Measurements from ENCODE around the gene PACS2.
A peak's percentile ranks its signal among the peaks of the same experiment; 100 is the strongest.
"Not testable (repeated sequence)": the region's sequence is repeated elsewhere in the genome, so short reads cannot be mapped to it uniquely, and the experiment has no call there.

PACS2 gene

DNA sequence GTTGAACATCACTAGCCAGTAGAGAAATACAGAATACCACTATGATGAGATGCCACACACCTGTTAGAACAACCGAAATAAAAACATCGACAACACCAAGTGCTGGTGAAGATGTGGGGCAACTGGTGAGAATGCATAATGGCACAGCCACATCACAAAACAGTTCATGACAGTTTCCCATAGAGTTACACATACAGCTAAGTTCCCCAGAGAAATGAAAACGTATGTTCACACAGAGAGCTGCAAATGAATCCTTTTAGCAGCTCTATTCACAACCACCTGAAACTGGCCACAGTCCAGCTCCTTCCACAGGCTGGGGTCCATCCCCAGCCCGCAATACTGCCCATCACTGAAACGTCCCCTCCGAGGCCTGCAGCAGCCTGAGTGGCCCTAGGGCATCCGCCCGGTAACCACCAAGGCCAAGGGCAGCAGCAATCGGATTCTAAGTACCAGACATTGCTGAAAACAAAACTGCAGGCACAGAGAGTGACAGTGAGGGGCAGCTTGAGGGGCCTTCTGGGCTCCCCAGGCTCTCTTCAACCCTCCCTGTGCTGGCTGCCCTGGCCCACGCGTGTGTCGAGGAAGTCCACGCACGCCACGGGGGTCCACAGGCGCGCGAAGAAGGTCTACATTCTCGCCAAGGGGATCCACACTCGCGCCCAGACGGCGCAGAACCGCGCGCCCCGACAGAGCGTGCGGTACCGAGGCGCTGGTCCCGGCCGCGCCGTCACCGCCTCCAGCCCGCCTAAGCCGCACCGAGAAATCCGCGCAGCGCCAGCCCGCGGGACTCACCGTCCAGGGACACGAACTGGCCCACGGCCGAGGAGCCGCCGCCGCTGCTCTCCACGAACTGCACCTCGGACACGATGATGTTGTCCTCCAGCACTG, 14.7 kb upstream of the PACS2 start:
- Histone ChIP-seq H3K36me3 (replicated peaks) (no peaks in the 10 kb centered on the region), H3K9me3 (no peaks in the 10 kb centered on the region), H3K27me3 (ENCODE audit: low read depth) (no peaks in the 10 kb centered on the region), H3K4me3 (peak overlapping the region; percentile 72), H3K4me1 (peaks cover 6% of the 10 kb centered on the region)
- in situ Hi-C loops (cut with MboI; ENCODE audit: low sequenced_read_pairs), result no loop called here
- peak; percentile 13 to 32 for DNase-seq (ENCODE audit: low spot score in 2 of 2)

DNA sequence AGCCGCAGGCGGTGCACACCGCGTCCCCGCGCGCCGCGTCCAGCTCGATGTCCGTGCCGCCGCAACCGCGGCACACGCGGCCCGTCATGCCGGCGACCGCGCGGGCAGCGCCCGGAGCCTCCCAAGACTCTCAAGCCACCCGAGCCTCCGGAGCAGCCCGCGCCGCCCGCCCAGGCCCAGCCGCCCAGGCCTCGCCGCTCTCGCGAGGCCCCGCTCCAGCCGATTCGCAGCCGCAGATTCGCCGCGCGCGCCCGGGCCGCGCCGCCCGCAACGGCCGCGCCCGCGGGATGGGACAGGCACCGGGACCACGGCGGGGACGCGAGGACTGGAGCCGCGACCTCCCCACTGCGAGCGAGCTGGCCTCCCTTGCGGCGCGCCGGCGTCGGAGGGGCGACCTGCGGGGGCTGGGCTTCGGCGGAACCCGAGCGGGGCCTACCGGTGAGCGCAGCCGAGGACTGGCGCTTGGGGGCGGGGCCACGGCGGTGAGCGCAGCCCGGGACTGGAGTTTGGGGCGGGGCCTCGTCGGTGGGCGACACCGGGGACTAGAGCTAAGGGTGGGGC, 13.9 kb upstream of the PACS2 start, which contains the start of gene BRF1:
TSS of gene BRF1 (minus strand) at position 460 of the 561 bp plus-strand sequence. CDS start at position 88, 372 bp downstream.
- Histone ChIP-seq H3K9me3 (no peaks in the 10 kb centered on the region), H3K4me3 (peak within 1 kb of the TSS; percentile 72), H3K4me1 (peaks cover 6% of the 10 kb centered on the region), H3K27me3 (ENCODE audit: low read depth) (no peaks in the 10 kb centered on the region), H3K36me3 (replicated peaks) (no peaks in the 10 kb centered on the region)
- in situ Hi-C loops (cut with MboI; ENCODE audit: low sequenced_read_pairs), result no loop called here
- DNase-seq (ENCODE audit: low spot score in 2 of 2), result peak; percentile 89 to 98

GRCh38 chr14:105301103-105301914, 13.2 kb upstream of the PACS2 start:
- H3K27me3 ChIP-seq (ENCODE audit: low read depth), result no peaks in the 10 kb centered on the region
- H3K36me3 ChIP-seq (replicated peaks), result no peaks in the 10 kb centered on the region
- peak overlapping the region; percentile 72 for H3K4me3 ChIP-seq
- in situ Hi-C loops (cut with MboI; ENCODE audit: low sequenced_read_pairs), result no loop called here
- DNase-seq (ENCODE audit: low spot score in 2 of 2), result peak; percentile 97 to 100
- peaks cover 6% of the 10 kb centered on the region for H3K4me1 ChIP-seq
- H3K9me3 ChIP-seq, result no peaks in the 10 kb centered on the region

DNA sequence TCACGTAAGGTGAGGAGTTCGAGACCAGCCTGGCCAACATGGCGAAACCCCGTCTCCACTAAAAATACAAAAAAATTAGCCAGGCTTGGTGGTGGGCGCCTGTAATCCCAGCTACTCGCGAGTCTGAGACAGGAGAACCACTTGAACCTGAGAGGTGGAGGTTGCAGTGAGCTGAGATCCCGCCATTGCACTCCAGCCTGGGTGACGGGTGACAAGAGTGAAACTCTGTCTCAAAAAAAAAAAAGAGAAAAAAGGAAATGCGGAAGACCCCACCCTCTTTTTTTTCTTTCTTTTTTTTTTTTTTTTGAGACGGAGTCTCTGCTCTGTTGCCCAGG, 12.7 kb upstream of the PACS2 start:
- peak overlapping the region; percentile 72 for H3K4me3 ChIP-seq
- H3K27me3 ChIP-seq (ENCODE audit: low read depth); H3K9me3 ChIP-seq; DNase-seq (ENCODE audit: low spot score in 2 of 2); H3K36me3 ChIP-seq (replicated peaks); in situ Hi-C loops (cut with MboI; ENCODE audit: low sequenced_read_pairs); H3K4me1 ChIP-seq: not testable (repeated sequence)

GRCh38 chr14:105303949-105304348, 10.6 kb upstream of the PACS2 start:
- Histone ChIP-seq H3K4me1 (peaks cover 6% of the 10 kb centered on the region), H3K9me3 (no peaks in the 10 kb centered on the region), H3K4me3 (no peak overlapping the region), H3K27me3 (ENCODE audit: low read depth) (no peaks in the 10 kb centered on the region), H3K36me3 (replicated peaks) (no peaks in the 10 kb centered on the region)
- DNase-seq (ENCODE audit: low spot score in 2 of 2), result no peak
- in situ Hi-C loops (cut with MboI; ENCODE audit: low sequenced_read_pairs), result no loop called here

DNA sequence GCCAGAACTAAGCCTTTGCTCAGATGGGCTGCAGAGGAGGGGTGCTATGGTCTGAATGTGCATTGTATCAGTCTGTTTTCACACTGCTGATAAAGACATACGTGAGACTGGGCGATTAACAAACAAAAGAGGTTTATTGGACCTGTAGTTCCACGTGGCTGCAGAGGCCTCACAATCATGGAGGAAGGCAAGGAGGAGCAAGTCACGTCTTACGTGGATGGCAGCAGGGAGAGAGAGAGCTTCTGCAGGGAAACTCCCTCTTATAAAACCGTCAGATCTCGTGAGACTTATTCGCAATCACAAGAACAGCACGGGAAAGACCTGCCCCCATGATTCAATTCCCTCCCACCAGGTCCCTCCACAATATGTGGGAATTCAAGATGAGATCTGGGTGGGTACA, 10.0 kb upstream of the PACS2 start:
- DNase-seq (ENCODE audit: low spot score in 2 of 2), result no peak
- H3K4me3 ChIP-seq, result no peak overlapping the region
- H3K9me3 ChIP-seq, result no peaks in the 10 kb centered on the region
- H3K36me3 ChIP-seq (replicated peaks), result no peaks in the 10 kb centered on the region
- peaks cover under 1% of the 10 kb centered on the region for H3K4me1 ChIP-seq
- in situ Hi-C loops (cut with MboI; ENCODE audit: low sequenced_read_pairs), result no loop called here
- no peaks in the 10 kb centered on the region for H3K27me3 ChIP-seq (ENCODE audit: low read depth)

GRCh38 chr14:105305345-105305744, 9.2 kb upstream of the PACS2 start:
- Histone ChIP-seq H3K9me3 (no peaks in the 10 kb centered on the region), H3K4me3 (no peak overlapping the region), H3K27me3 (ENCODE audit: low read depth) (no peaks in the 10 kb centered on the region), H3K4me1 (no peaks in the 10 kb centered on the region; the same call in 1 of the 2 replicates), H3K36me3 (replicated peaks) (no peaks in the 10 kb centered on the region)
- in situ Hi-C loops (cut with MboI; ENCODE audit: low sequenced_read_pairs), result no loop called here
- DNase-seq (ENCODE audit: low spot score in 2 of 2), result no peak

DNA sequence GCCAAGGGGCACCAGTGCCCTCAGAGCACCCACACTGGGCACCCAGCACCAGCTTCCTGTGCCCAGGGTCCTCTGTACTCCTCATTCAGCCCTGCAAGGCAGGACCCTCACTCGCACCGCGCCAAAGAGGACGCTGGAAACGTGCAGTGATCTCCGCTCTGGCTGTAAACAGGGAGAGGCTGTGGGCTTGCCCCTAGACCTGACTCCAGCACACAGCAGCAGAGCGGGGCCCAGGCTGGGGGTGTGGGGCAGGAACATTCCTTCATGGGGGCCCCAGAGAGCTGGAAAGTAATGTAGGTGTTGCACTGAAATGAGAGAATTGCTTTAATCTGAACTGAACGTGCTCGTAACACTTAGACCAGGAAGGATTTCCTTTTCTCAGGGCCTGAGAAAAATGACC, 8.8 kb upstream of the PACS2 start:
- no peaks in the 10 kb centered on the region for H3K9me3 ChIP-seq
- in situ Hi-C loops (cut with MboI; ENCODE audit: low sequenced_read_pairs), result no loop called here
- H3K27me3 ChIP-seq (ENCODE audit: low read depth), result no peaks in the 10 kb centered on the region
- H3K4me1 ChIP-seq, result no peaks in the 10 kb centered on the region; the same call in 1 of the 2 replicates
- H3K36me3 ChIP-seq (replicated peaks), result no peaks in the 10 kb centered on the region
- no peak for DNase-seq (ENCODE audit: low spot score in 2 of 2)
- no peak overlapping the region for H3K4me3 ChIP-seq

DNA sequence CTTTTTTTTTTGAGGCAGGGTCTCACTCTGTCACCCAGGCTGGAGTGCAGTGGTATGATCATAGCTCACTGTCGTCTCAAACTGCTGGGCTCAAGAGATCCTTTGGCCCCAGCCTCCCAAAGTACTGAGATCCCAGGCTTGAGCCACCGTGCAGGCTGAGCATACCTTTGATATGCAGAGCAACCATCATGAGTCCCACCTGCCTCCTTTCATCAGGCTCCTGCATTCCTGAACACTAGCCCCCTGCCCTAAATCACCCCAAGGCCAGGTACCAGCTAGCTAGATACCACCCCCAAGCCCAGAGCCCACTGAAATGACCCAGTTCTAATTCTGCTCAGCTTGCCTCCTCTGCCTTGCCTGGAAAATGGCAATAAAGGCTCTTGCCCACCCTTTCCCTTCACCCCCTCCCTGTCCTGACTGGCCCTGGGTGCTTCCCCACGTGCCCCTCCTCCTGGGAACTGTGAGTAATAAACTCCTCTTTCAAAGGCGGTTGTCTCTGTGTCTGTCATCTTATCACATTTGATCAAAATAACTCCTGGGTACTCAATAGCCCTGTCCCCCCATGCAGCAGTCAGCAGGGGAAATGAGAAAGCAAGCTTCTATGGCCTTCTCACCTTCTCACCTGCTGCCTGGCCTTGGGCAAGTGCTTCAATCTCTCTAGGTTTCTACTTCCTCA, 7.4 kb upstream of the PACS2 start:
- Histone ChIP-seq H3K9me3 (no peaks in the 10 kb centered on the region), H3K4me3 (no peak overlapping the region), H3K36me3 (replicated peaks) (no peaks in the 10 kb centered on the region), H3K4me1 (no peaks in the 10 kb centered on the region), H3K27me3 (ENCODE audit: low read depth) (no peaks in the 10 kb centered on the region)
- in situ Hi-C loops (cut with MboI; ENCODE audit: low sequenced_read_pairs), result no loop called here
- no peak for DNase-seq (ENCODE audit: low spot score in 2 of 2)

DNA sequence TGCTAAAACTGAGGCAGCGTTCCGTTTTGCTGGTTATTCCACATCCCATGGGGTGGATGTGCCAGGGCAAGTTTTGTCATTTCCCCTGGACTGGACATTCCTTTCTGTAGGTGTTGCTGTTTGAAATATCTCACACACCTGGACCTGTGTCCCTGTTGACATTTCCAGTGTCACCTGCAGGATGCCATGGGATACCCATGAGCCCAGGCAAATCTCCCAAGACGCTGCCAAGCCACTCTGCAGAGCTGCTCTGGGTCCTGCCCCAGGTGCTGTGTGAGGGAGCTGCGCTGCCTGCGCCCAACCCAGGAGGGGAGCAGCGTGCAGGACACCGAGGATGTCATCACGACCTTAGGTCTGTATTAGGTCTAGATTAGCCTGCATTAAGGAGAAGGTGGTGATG, 5.2 kb upstream of the PACS2 start:
- Histone ChIP-seq H3K36me3 (replicated peaks) (no peaks in the 10 kb centered on the region), H3K4me1 (peaks cover 4% of the 10 kb centered on the region), H3K9me3 (no peaks in the 10 kb centered on the region), H3K27me3 (ENCODE audit: low read depth) (no peaks in the 10 kb centered on the region), H3K4me3 (no peak overlapping the region)
- DNase-seq (ENCODE audit: low spot score in 2 of 2), result no peak
- in situ Hi-C loops (cut with MboI; ENCODE audit: low sequenced_read_pairs), result no loop called here

- in situ Hi-C loops (cut with MboI; ENCODE audit: low sequenced_read_pairs), result no loop called here
- H3K27me3 ChIP-seq (ENCODE audit: low read depth), result no peaks in the 10 kb centered on the region
- no peaks in the 10 kb centered on the region for H3K9me3 ChIP-seq
- H3K4me3 ChIP-seq, result no peak overlapping the region
- H3K36me3 ChIP-seq (replicated peaks), result no peaks in the 10 kb centered on the region
- peaks cover 8% of the 10 kb centered on the region for H3K4me1 ChIP-seq
- DNase-seq (ENCODE audit: low spot score in 2 of 2), result no peak
These were observed 2.7 kb upstream of the PACS2 start for GRCh38 chr14:105311838-105312237.

- Histone ChIP-seq H3K4me1 (peaks cover 8% of the 10 kb centered on the region), H3K36me3 (replicated peaks) (no peaks in the 10 kb centered on the region), H3K27me3 (ENCODE audit: low read depth) (no peaks in the 10 kb centered on the region), H3K9me3 (no peaks in the 10 kb centered on the region), H3K4me3 (no peak overlapping the region)
- in situ Hi-C loops (cut with MboI; ENCODE audit: low sequenced_read_pairs), result no loop called here
- no peak for DNase-seq (ENCODE audit: low spot score in 2 of 2)
These were observed 1.6 kb upstream of the PACS2 start for GRCh38 chr14:105312973-105313372.

GRCh38 chr14:105313381-105314286, 914 bp upstream of the PACS2 start:
- DNase-seq (ENCODE audit: low spot score in 2 of 2), result no peak
- Histone ChIP-seq H3K36me3 (replicated peaks) (no peaks in the 10 kb centered on the region), H3K9me3 (no peaks in the 10 kb centered on the region), H3K4me3 (peak overlapping the region; percentile 34), H3K4me1 (peaks cover 8% of the 10 kb centered on the region), H3K27me3 (ENCODE audit: low read depth) (no peaks in the 10 kb centered on the region)
- in situ Hi-C loops (cut with MboI; ENCODE audit: low sequenced_read_pairs), result no loop called here

All from HAP-1 (cell line).